Upper lobe of left lung (tissue), 4 donors: Measurements from ENCODE around the gene SUSD5.

ENCODE experiments used
- CTCF ChIP-seq, 6 experiments: fragments of 450-650 bp in 4 of 6; fragments of 200-600 bp in 2 of 6; sonication (generic) in 2 of 6; IDR thresholded peaks; one replicate each; pipeline ENCODE4 v1.5.1; 2016 to 2019; ENCODE audit warnings: antibody characterized with exemption in 6 of 6
- POLR2A ChIP-seq, 4 donors: fragments of 450-650 bp; IDR thresholded peaks; one replicate each; pipeline ENCODE4 v1.5.1; 2016 to 2017; ENCODE audit warnings: antibody characterized with exemption in 4 of 4, mild to moderate bottlenecking in 2 of 4

GRCh38 chr3:33128706-33129105 lies 89.9 kb downstream of the SUSD5 start:
- TF ChIP-seq POLR2A (IDR thresholded peaks at IDR 0.05) (no peak), CTCF (IDR thresholded peaks at IDR 0.05) (no peak)
